ENCODE data around the gene CDC123.

GRCh38 chr10:12271210-12271540 lies 75.2 kb downstream of the CDC123 start:
- TF ChIP-seq CTCF (optimal IDR thresholded peaks at IDR 0.05 in 1 of 3, IDR thresholded peaks at IDR 0.05 in 1 of 3, conservative IDR thresholded peaks at IDR 0.05 in 1 of 3; ENCODE audit: extremely low read depth in 1 of 3, insufficient read depth in 2 of 3, low read length in 3 of 3) (no peak), EZH2 (IDR thresholded peaks at IDR 0.05; ENCODE audit: low read length) (no peak)

Measured in keratinocyte (primary cell).